Tibial nerve (tissue), 4 donors: ENCODE results near the gene ZNF117. TPM values are rescaled to one million over a fixed set of nuclear protein-coding genes. Genes with fewer than 3 reads are reported as not detected.
A peak's percentile ranks its signal among the peaks of the same experiment; 100 is the strongest.
"Not testable (repeated sequence)": the region's sequence is repeated elsewhere in the genome, so short reads cannot be mapped to it uniquely, and the experiment has no call there.

ENCODE experiments used
- DNase-seq, 2 donors: peaks; one replicate each; pipeline ENCODE4 v3.0.0-alpha.2; 2019; ENCODE audit warnings: low spot score in 2 of 2
- H3K27ac ChIP-seq, 4 donors: fragments of 200-600 bp; sonication (generic) in 3 of 4; one replicate each; pipeline ENCODE4 v1.5.1; 2017 to 2019; ENCODE audit warnings: mild to moderate bottlenecking in 1 of 4
- H3K27me3 ChIP-seq, 2 donors: fragments of 200-600 bp; sonication (generic) in 1 of 2; one replicate each; pipeline versions ENCODE4 v1.5.1 to v1.6.0; 2017 to 2019
- H3K36me3 ChIP-seq, 3 donors: fragments of 200-600 bp; sonication (generic); one replicate each; pipeline ENCODE4 v1.5.1; 2018 to 2019
- H3K4me1 ChIP-seq, 4 donors: fragments of 200-600 bp; sonication (generic) in 3 of 4; one replicate each; pipeline ENCODE4 v1.5.1; 2017 to 2019
- H3K4me3 ChIP-seq, 4 donors: fragments of 200-600 bp; sonication (generic) in 3 of 4; one replicate each; pipeline ENCODE4 v1.5.1; 2017 to 2019; ENCODE audit warnings: mild to moderate bottlenecking in 1 of 4, moderate library complexity in 1 of 4
- H3K9me3 ChIP-seq, 4 donors: fragments of 200-600 bp; sonication (generic) in 3 of 4; one replicate each; pipeline ENCODE4 v1.5.1; 2017 to 2019
- CTCF ChIP-seq, 5 experiments: fragments of 200-600 bp in 3 of 5; fragments of 450-650 bp in 2 of 5; sonication (generic) in 3 of 5; IDR thresholded peaks; one replicate each; pipeline ENCODE4 v1.5.1; 2016 to 2019; ENCODE audit warnings: antibody characterized with exemption in 5 of 5, mild to moderate bottlenecking in 3 of 5, moderate library complexity in 2 of 5
- EP300 ChIP-seq, 2 donors: sonication (generic); formaldehyde crosslinking; IDR thresholded peaks; one replicate each; pipeline ENCODE4 v1.6.1; 2017; ENCODE audit warnings: antibody characterized with exemption in 2 of 2, mild to moderate bottlenecking in 1 of 2
- POLR2A ChIP-seq, 2 donors: fragments of 450-650 bp; IDR thresholded peaks; one replicate each; pipeline ENCODE4 v1.6.1; 2017; ENCODE audit warnings: antibody characterized with exemption in 2 of 2, mild to moderate bottlenecking in 2 of 2, moderate library complexity in 2 of 2
- WGBS, 2 donors: methylation state at CpG; one replicate each; pipeline ENCODE4 v1.1.5; 2018; 5-methylcytosine and 5-hydroxymethylcytosine counted together
- total RNA-seq, 4 donors: library from RNA; depleted of rRNA; stranded (reverse); fragments of >200 nt; gene quantifications; one replicate each; pipeline ENCODE4 v1.1.0, GENCODE V29; 2016

Gene ZNF117
- 10 to 100 TPM; 15.1 to 22.2 (median 15.4) TPM for total RNA-seq

- H3K27ac ChIP-seq = no peak within 1 kb of the TSS
- 86 to 95% methylated on average over 4 of the region's 4 CpGs for WGBS, 2 donors
- no peak for DNase-seq
- H3K4me3 ChIP-seq = no peak within 1 kb of the TSS
- peaks cover 0 to 75% (median 0%) of the 10 kb centered on the region in 3 donors for H3K36me3 ChIP-seq
- no peak for TF ChIP-seq EP300 (IDR thresholded peaks at IDR 0.05)
- TF ChIP-seq POLR2A (IDR thresholded peaks at IDR 0.05) = no peak
- no peak for TF ChIP-seq CTCF (IDR thresholded peaks at IDR 0.05)
- peaks cover 0 to 66% (median 15%) of the 10 kb centered on the region in 4 donors for H3K9me3 ChIP-seq
- H3K4me1 ChIP-seq = no peaks in the 10 kb centered on the region
- no peaks in the 10 kb centered on the region for H3K27me3 ChIP-seq
Observed at GRCh38 chr7:64990936-64991335, at the start of gene ZNF117. ZNF117 (minus strand) TSS chr7:64991036.

GRCh38 chr7:65038767-65039166, 47.9 kb upstream of the ZNF117 start:
- 0% methylated on average over 3 of the region's 35 CpGs for WGBS, 2 donors
- peak in 1 of 2 donors; percentile 5 for DNase-seq
- H3K27ac ChIP-seq = peak overlapping the region; percentile 61 to 92 (median 90)

GRCh38 chr7:65037740-65038688, 47.2 kb upstream of the ZNF117 start:
- DNase-seq = peak; percentile 79 to 88
- WGBS, 2 donors = 6 to 10% methylated on average over 12 to 21 of the region's 92 CpGs
- no peaks in the 10 kb centered on the region for H3K27me3 ChIP-seq

More at GRCh38 chr7:65038767-65039166, 47.9 kb upstream of the ZNF117 start:
- H3K9me3 ChIP-seq, H3K27me3 ChIP-seq, H3K36me3 ChIP-seq: not testable (repeated sequence)
- Histone ChIP-seq H3K4me3 (peak overlapping the region; percentile 60 to 93 (median 74)), H3K4me1 (peaks cover 0 to 18% (median 6%) of the 10 kb centered on the region in 4 donors)

GRCh38 chr7:65036526-65036925, 45.7 kb upstream of the ZNF117 start:
- Histone ChIP-seq H3K27ac (peak overlapping the region in 3 of 4 donors; percentile 19 to 50 (median 45)), H3K4me1 (peaks cover 0 to 18% (median 6%) of the 10 kb centered on the region in 4 donors)
- H3K4me3 ChIP-seq, H3K36me3 ChIP-seq, H3K9me3 ChIP-seq, H3K27me3 ChIP-seq: not testable (repeated sequence)
- DNase-seq = peak in 1 of 2 donors; percentile 12
- 27 to 37% methylated on average over 2 of the region's 2 CpGs for WGBS, 2 donors

More at GRCh38 chr7:65037740-65038688, 47.2 kb upstream of the ZNF117 start:
- H3K4me3 ChIP-seq = peak overlapping the region; percentile 60 to 93 (median 74)
- H3K9me3 ChIP-seq = no peaks in the 10 kb centered on the region
- peak overlapping the region; percentile 61 to 92 (median 90) for H3K27ac ChIP-seq
- H3K4me1 ChIP-seq = peaks cover 0 to 18% (median 6%) of the 10 kb centered on the region in 4 donors
- H3K36me3 ChIP-seq = no peaks in the 10 kb centered on the region
- TF ChIP-seq EP300 (IDR thresholded peaks at IDR 0.05) (no peak), CTCF (IDR thresholded peaks at IDR 0.05) (peak in 1 of 5 experiments; percentile 10), POLR2A (IDR thresholded peaks at IDR 0.05) (peak in 1 of 2 donors; percentile 30)

GRCh38 chr7:65035469-65035868, 44.6 kb upstream of the ZNF117 start:
- not testable (repeated sequence) for H3K27me3 ChIP-seq, H3K4me3 ChIP-seq, H3K9me3 ChIP-seq, H3K36me3 ChIP-seq, DNase-seq
- H3K27ac ChIP-seq = peak overlapping the region in 2 of 4 donors; percentile 45 to 50
- H3K4me1 ChIP-seq = peaks cover 0 to 18% (median 6%) of the 10 kb centered on the region in 4 donors

GRCh38 chr7:65034120-65034782, 43.4 kb upstream of the ZNF117 start:
- not testable (repeated sequence) for DNase-seq, H3K9me3 ChIP-seq, H3K4me1 ChIP-seq, H3K27me3 ChIP-seq, H3K27ac ChIP-seq, H3K36me3 ChIP-seq, H3K4me3 ChIP-seq
- WGBS, 2 donors = 67 to 74% methylated on average over 10 of the region's 10 CpGs

- DNase-seq, H3K27me3 ChIP-seq, H3K9me3 ChIP-seq, H3K27ac ChIP-seq, H3K4me1 ChIP-seq, H3K4me3 ChIP-seq, H3K36me3 ChIP-seq: not testable (repeated sequence)
- 91 to 95% methylated on average over 8 to 22 of the region's 30 CpGs for WGBS, 2 donors
Observed at GRCh38 chr7:65033391-65033790, 42.6 kb upstream of the ZNF117 start.

- DNase-seq, H3K27ac ChIP-seq, H3K9me3 ChIP-seq, H3K36me3 ChIP-seq, H3K4me3 ChIP-seq, H3K27me3 ChIP-seq, H3K4me1 ChIP-seq: not testable (repeated sequence)
Observed at GRCh38 chr7:65025023-65025422, 34.2 kb upstream of the ZNF117 start.

- H3K4me3 ChIP-seq, H3K27me3 ChIP-seq, DNase-seq, H3K9me3 ChIP-seq, H3K27ac ChIP-seq, H3K36me3 ChIP-seq, H3K4me1 ChIP-seq: not testable (repeated sequence)
- 81 to 91% methylated on average over 2 of the region's 3 CpGs for WGBS, 2 donors
Observed at GRCh38 chr7:65020978-65021377, 30.1 kb upstream of the ZNF117 start.

GRCh38 chr7:65009881-65010280, 19.0 kb upstream of the ZNF117 start:
- 80 to 84% methylated on average over 7 of the region's 7 CpGs for WGBS, 2 donors
- H3K27ac ChIP-seq, H3K4me3 ChIP-seq, DNase-seq, H3K27me3 ChIP-seq, H3K36me3 ChIP-seq, H3K9me3 ChIP-seq: not testable (repeated sequence)
- H3K4me1 ChIP-seq = peaks cover 0 to 16% (median 4%) of the 10 kb centered on the region in 4 donors

- not testable (repeated sequence) for DNase-seq, H3K9me3 ChIP-seq
Observed at GRCh38 chr7:65009394-65009793, 18.6 kb upstream of the ZNF117 start.

More at GRCh38 chr7:65009394-65009793, 18.6 kb upstream of the ZNF117 start:
- not testable (repeated sequence) for H3K27me3 ChIP-seq, H3K4me3 ChIP-seq, H3K27ac ChIP-seq, H3K36me3 ChIP-seq
- H3K4me1 ChIP-seq = peaks cover 0 to 21% (median 7%) of the 10 kb centered on the region in 4 donors
- WGBS, 2 donors = 82 to 86% methylated on average over 2 of the region's 2 CpGs
